Measurements from ENCODE around the gene ALPG. TPM values are rescaled to one million over a fixed set of nuclear protein-coding genes. Genes with fewer than 3 reads are reported as not detected.
"Not testable (repeated sequence)": the region's sequence is repeated elsewhere in the genome, so short reads cannot be mapped to it uniquely, and the experiment has no call there.

The ALPG gene
- total RNA-seq, 4 donors from 2014 or later, result not detected

GRCh38 chr2:232376260-232376659 lies 30.4 kb upstream of the ALPG start:
- intact Hi-C loops (cut with DNase I), result no loop called here
- WGBS, 2 donors, result 63 to 78% methylated on average over 3 to 4 of the region's 4 CpGs
- no peak overlapping the region for H3K4me3 ChIP-seq
- H3K27ac ChIP-seq, result no peak overlapping the region
- H3K9me3 ChIP-seq, result no peaks in the 10 kb centered on the region
- no peak for DNase-seq
- H3K27me3 ChIP-seq, result peaks cover 0 to 37% (median 0%) of the 10 kb centered on the region in 4 donors
- no peaks in the 10 kb centered on the region for H3K4me1 ChIP-seq
- TF ChIP-seq CTCF (IDR thresholded peaks at IDR 0.05), result no peak
- TF ChIP-seq POLR2A (IDR thresholded peaks at IDR 0.05), result no peak
- no peaks in the 10 kb centered on the region for H3K36me3 ChIP-seq

DNA sequence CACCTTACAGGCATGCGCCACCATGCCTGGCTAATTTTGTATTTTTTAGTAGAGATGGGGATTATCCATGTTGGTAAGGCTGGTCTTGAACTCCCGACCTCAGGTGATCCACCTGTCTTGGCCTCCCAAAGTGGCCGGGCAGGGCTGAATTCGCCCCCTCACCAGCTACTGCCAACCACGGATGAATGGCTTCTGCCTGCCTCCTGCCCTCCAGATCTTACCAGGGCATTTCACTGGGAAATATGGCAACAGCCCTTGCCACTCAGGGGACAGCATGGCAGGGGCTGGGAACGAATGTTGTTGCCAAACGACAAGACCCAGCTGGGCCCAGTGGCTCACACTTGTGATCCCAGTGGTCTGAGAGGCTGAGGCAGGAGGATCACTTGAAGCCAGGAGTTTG lies 29.9 kb upstream of the ALPG start:
- no peaks in the 10 kb centered on the region for H3K9me3 ChIP-seq
- intact Hi-C loops (cut with DNase I), result no loop called here
- no peaks in the 10 kb centered on the region for H3K4me1 ChIP-seq
- H3K27me3 ChIP-seq, result peaks cover 0 to 42% (median 0%) of the 10 kb centered on the region in 4 donors
- H3K36me3 ChIP-seq, result no peaks in the 10 kb centered on the region
- H3K4me3 ChIP-seq, result no peak overlapping the region
- TF ChIP-seq POLR2A (IDR thresholded peaks at IDR 0.05) (no peak), CTCF (IDR thresholded peaks at IDR 0.05) (no peak)
- H3K27ac ChIP-seq, result no peak overlapping the region
- 75 to 96% methylated on average over 4 to 7 of the region's 7 CpGs for WGBS, 2 donors
- DNase-seq, result no peak

GRCh38 chr2:232377319-232377718 lies 29.3 kb upstream of the ALPG start:
- H3K27me3 ChIP-seq, result peaks cover 0 to 48% (median 2%) of the 10 kb centered on the region in 4 donors
- H3K9me3 ChIP-seq, result no peaks in the 10 kb centered on the region
- no peaks in the 10 kb centered on the region for H3K4me1 ChIP-seq
- H3K4me3 ChIP-seq, result no peak overlapping the region
- no peak for DNase-seq
- H3K27ac ChIP-seq, result no peak overlapping the region
- H3K36me3 ChIP-seq, result no peaks in the 10 kb centered on the region
- no peak for TF ChIP-seq CTCF (IDR thresholded peaks at IDR 0.05)
- no peak for TF ChIP-seq POLR2A (IDR thresholded peaks at IDR 0.05)
- 88 to 92% methylated on average over 7 of the region's 7 CpGs for WGBS, 2 donors
- intact Hi-C loops (cut with DNase I), result no loop called here

DNA sequence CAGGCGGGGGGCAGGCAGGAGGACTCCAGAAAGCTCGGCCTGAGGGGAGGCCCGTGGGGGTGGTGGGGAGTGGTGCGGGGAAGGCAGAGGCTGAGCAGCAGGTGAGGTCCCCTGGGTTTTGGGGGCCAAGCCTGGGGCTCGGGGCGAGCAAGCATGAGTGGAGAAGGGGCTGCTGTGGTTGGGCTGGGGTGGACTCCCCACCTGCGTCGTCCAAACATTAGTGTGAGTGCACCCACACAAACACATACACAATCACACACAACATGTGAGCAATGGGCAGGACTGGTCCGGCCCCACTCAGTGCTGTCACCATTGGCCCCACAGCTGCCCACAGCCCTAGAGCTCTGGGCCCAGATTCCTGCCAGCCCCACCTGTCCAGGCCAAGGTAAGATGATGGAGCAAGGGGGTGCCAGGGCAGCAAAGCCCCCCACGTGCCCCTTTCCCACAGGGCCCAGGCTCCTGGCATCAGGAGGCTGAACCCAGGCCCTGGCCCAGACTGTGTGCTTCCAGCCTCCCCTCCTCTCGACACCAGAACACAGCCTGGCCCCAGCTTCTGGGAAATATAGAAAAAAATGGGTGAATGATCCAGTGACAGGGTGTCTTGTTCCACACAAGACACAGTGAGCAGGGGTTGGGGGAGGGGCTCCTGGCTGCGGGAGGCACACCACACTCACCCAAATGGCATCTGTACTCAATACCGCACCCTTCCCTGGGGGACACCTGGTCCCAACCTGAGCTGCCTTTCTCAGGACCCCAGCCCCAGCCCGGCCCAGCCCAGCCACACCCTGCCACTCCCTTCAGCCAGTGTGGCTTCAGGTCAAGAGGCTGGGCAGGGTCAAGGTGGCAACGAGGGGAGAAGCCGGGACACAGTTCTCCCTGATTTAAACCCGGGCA lies 28.6 kb upstream of the ALPG start:
- H3K9me3 ChIP-seq, result no peaks in the 10 kb centered on the region
- no peak overlapping the region for H3K27ac ChIP-seq
- H3K4me3 ChIP-seq, result no peak overlapping the region
- peaks cover 0 to 55% (median 2%) of the 10 kb centered on the region in 4 donors for H3K27me3 ChIP-seq
- TF ChIP-seq POLR2A (IDR thresholded peaks at IDR 0.05) (no peak), CTCF (IDR thresholded peaks at IDR 0.05) (no peak)
- no peaks in the 10 kb centered on the region for H3K4me1 ChIP-seq
- intact Hi-C loops (cut with DNase I), result no loop called here
- 69 to 88% methylated on average over 8 of the region's 17 CpGs for WGBS, 2 donors
- no peaks in the 10 kb centered on the region for H3K36me3 ChIP-seq
- no peak for DNase-seq

DNA sequence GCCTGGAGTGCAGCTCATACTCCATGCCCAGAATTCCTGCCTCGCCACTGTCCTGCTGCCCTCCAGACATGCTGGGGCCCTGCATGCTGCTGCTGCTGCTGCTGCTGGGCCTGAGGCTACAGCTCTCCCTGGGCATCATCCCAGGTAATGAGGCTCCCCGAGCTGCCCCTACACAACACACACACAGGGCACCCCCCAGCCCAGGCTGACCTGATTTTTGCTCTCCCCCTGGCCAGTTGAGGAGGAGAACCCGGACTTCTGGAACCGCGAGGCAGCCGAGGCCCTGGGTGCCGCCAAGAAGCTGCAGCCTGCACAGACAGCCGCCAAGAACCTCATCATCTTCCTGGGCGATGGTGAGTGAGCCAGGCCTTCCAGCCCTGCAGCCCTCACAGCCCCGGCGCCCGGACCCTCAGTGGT lies 27.9 kb upstream of the ALPG start, which contains the start of gene ALPP:
Gene ALPP, plus strand, starts transcription at position 17 of the 417 bp plus-strand sequence. Its CDS starts 52 bp downstream, at position 69.
- H3K9me3 ChIP-seq; H3K4me1 ChIP-seq; DNase-seq; H3K4me3 ChIP-seq; H3K27ac ChIP-seq; H3K36me3 ChIP-seq; intact Hi-C loops (cut with DNase I): not testable (repeated sequence)
- peaks cover 0 to 62% (median 2%) of the 10 kb centered on the region in 4 donors for H3K27me3 ChIP-seq
- 85 to 100% methylated on average over 1 to 4 of the region's 12 CpGs for WGBS, 2 donors

DNA sequence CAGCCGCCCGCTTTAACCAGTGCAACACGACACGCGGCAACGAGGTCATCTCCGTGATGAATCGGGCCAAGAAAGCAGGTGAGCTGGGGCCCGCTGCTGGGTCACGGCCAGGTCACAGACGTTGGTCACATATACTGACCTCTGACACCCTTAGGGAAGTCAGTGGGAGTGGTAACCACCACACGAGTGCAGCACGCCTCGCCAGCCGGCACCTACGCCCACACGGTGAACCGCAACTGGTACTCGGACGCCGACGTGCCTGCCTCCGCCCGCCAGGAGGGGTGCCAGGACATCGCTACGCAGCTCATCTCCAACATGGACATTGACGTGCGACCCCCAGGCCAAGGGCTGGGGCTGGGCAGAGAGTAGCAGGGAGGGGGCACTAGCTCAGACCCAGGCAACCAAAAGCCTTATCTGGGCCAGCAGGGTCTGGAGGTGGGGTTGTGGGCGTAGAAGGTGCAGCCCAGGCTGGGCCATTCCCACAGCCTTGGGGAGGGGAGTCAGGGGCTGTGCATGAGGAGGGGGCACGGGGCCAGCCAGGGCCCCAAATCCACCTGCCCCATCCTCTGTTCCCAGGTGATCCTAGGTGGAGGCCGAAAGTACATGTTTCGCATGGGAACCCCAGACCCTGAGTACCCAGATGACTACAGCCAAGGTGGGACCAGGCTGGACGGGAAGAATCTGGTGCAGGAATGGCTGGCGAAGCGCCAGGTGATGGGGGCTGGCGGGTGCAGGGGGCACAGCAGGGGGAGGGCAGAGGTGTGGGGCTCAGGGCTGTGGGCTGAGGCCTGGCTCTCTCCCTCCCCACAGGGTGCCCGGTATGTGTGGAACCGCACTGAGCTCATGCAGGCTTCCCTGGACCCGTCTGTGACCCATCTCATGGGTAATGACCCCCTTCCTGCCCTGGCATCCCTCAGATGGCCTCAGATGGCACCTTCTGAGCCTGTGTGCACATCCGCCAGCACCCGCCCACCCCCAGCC lies 26.7 kb upstream of the ALPG start:
- H3K36me3 ChIP-seq, result not testable (repeated sequence)
- H3K27me3 ChIP-seq, result peaks cover 0 to 73% (median 2%) of the 10 kb centered on the region in 4 donors

DNA sequence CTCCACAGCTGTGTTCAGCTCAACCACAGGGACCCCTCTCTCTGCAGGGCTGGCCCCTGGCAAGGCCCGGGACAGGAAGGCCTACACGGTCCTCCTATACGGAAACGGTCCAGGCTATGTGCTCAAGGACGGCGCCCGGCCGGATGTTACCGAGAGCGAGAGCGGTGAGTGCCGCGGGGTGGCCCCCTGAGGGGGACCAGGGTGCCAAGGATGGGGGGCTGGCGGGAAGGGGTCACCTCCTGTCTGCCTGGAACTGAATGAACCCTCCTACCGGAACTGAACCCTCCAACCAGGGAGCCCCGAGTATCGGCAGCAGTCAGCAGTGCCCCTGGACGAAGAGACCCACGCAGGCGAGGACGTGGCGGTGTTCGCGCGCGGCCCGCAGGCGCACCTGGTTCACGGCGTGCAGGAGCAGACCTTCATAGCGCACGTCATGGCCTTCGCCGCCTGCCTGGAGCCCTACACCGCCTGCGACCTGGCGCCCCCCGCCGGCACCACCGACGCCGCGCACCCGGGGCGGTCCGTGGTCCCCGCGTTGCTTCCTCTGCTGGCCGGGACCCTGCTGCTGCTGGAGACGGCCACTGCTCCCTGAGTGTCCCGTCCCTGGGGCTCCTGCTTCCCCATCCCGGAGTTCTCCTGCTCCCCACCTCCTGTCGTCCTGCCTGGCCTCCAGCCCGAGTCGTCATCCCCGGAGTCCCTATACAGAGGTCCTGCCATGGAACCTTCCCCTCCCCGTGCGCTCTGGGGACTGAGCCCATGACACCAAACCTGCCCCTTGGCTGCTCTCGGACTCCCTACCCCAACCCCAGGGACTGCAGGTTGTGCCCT lies 25.2 kb upstream of the ALPG start:
- H3K4me1 ChIP-seq; H3K4me3 ChIP-seq; DNase-seq; H3K27ac ChIP-seq; intact Hi-C loops (cut with DNase I); H3K36me3 ChIP-seq; H3K9me3 ChIP-seq: not testable (repeated sequence)
- WGBS, 2 donors, result 14 to 45% methylated on average over 12 to 13 of the region's 59 CpGs
- peaks cover 0 to 85% (median 6%) of the 10 kb centered on the region in 4 donors for H3K27me3 ChIP-seq

More for the DNA sequence above, 26.7 kb upstream of the ALPG start:
- WGBS, 2 donors, result 75 to 81% methylated on average over 8 to 9 of the region's 41 CpGs
- H3K9me3 ChIP-seq; H3K4me3 ChIP-seq; H3K27ac ChIP-seq; H3K4me1 ChIP-seq; DNase-seq; intact Hi-C loops (cut with DNase I): not testable (repeated sequence)
